Lower leg skin (tissue), 4 donors: ENCODE data around the gene GPSM1. TPM values are rescaled to one million over a fixed set of nuclear protein-coding genes. Genes with fewer than 3 reads are reported as not detected.

Experiments used
- DNase-seq, 2 donors: peaks; one replicate each; pipeline ENCODE4 v3.0.0-alpha.2; 2019; ENCODE audit warnings: low spot score in 2 of 2
- H3K4me3 ChIP-seq: fragments of 200-600 bp; sonication (generic); 2 replicates; pipeline ENCODE4 v1.5.1; 2017; ENCODE audit warnings: mild to moderate bottlenecking, low read depth; ENCODE audit not compliant: poor library complexity, severe bottlenecking
- CTCF ChIP-seq, 3 donors: fragments of 450-650 bp; IDR thresholded peaks; one replicate each; pipeline ENCODE4 v1.5.1; 2016; ENCODE audit warnings: antibody characterized with exemption in 3 of 3, mild to moderate bottlenecking in 3 of 3, moderate library complexity in 2 of 3
- POLR2A ChIP-seq, 2 donors: fragments of 450-650 bp; IDR thresholded peaks; one replicate each; pipeline ENCODE4 v1.6.1; 2016 to 2017; ENCODE audit warnings: antibody characterized with exemption in 2 of 2, mild to moderate bottlenecking in 1 of 2, moderate library complexity in 1 of 2
- WGBS, 2 donors: methylation state at CpG; one replicate each; pipeline ENCODE4 v1.1.5; 2018; 5-methylcytosine and 5-hydroxymethylcytosine counted together
- intact Hi-C: fragments of 100-400 bp; cut with DNase I; formaldehyde crosslinking; loops from one replicate; pipeline ENCODE4 v1.15.0; 2023; ENCODE audit warnings: low total_unique reads
- total RNA-seq, 4 donors: library from RNA; depleted of rRNA; stranded (reverse); fragments of >200 nt; gene quantifications; one replicate each; pipeline ENCODE4 v1.1.0, GENCODE V29; 2016

The GPSM1 gene
- total RNA-seq, 4 donors from 2014 or later: 21.0 to 37.1 (median 28.1) TPM

GRCh38 chr9:136284951-136285350 is 42.4 kb upstream of the GPSM1 start:
- no peak for DNase-seq
- H3K4me3 ChIP-seq: no peak overlapping the region
- no peak for TF ChIP-seq CTCF (IDR thresholded peaks at IDR 0.05)
- no peak for TF ChIP-seq POLR2A (IDR thresholded peaks at IDR 0.05)
- WGBS, 2 donors: 72 to 82% methylated on average over 8 to 19 of the region's 19 CpGs
- intact Hi-C loops: no loop called here

DNA sequence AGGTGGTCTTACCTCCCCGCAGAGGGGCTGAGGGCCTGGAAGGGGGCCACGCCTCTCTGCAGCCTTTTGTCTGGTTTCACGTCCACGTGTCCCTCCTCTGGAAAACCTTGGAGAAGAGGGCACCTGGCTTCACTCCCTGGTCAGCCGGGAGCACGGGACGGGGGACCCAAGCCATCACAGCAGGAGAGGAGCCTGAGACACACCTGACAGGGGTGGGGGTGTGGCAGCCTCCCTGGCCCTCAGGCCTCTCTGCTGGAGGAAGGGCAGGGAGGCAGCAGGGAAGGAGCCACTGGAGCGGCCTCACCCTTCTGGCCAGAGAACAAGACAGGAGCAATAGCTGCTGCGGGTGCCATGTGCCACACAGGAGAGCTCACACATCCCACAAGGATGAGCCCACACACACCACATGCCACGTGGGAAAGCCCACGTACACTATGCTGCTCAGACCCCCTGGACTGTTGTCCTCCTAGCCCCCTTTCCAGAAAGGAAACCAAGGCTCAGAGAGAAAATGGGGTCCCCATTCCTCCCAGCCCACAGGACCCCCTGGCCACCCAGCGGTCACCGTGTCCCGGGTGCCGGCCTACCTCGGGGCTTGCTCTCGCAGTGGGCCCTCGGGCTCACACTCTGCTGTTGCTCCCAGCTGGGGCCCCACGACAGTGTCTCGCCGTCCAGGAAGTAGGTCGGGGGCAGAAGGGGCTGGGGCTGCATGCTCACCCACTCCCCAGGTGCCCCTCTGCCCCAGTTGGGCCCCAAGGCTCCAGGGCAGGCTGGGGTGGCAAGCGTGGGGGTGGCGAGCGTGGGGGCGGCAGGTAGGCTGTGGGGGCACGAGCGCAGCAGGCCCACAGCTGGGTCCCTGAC is 41.6 kb upstream of the GPSM1 start:
- no peak overlapping the region for H3K4me3 ChIP-seq
- WGBS, 2 donors: 73 to 84% methylated on average over 25 to 27 of the region's 28 CpGs
- no peak for DNase-seq
- TF ChIP-seq CTCF (IDR thresholded peaks at IDR 0.05) (no peak), POLR2A (IDR thresholded peaks at IDR 0.05) (no peak)
- intact Hi-C loops: no loop called here

GRCh38 chr9:136286359-136286986 is 40.9 kb upstream of the GPSM1 start:
- TF ChIP-seq CTCF (IDR thresholded peaks at IDR 0.05): no peak
- TF ChIP-seq POLR2A (IDR thresholded peaks at IDR 0.05): no peak
- 85 to 86% methylated on average over 29 of the region's 30 CpGs for WGBS, 2 donors
- intact Hi-C loops: no loop called here
- no peak for DNase-seq
- H3K4me3 ChIP-seq: no peak overlapping the region

DNA sequence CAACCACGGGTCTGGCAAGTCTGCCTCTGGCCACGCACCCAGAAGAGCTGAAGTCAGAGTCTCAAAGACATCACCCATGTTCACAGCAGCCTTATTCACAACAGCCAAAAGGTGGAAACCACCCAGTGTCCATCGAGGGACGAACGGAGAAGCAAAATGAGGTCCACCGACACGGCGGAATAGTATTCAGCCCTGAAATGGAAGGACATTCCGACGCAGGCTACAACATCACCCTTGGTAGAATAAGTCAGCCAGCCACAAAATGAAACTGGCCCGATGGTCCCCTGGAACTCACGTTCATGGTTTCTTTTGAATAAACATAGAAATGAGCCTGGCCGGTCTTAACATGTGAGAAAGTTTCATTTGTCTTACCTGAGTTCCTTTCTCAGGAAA is 40.4 kb upstream of the GPSM1 start:
- no peak for DNase-seq
- H3K4me3 ChIP-seq: no peak overlapping the region
- intact Hi-C loops: no loop called here
- 88 to 91% methylated on average over 13 of the region's 13 CpGs for WGBS, 2 donors
- TF ChIP-seq POLR2A (IDR thresholded peaks at IDR 0.05) (no peak), CTCF (IDR thresholded peaks at IDR 0.05) (no peak)

DNA sequence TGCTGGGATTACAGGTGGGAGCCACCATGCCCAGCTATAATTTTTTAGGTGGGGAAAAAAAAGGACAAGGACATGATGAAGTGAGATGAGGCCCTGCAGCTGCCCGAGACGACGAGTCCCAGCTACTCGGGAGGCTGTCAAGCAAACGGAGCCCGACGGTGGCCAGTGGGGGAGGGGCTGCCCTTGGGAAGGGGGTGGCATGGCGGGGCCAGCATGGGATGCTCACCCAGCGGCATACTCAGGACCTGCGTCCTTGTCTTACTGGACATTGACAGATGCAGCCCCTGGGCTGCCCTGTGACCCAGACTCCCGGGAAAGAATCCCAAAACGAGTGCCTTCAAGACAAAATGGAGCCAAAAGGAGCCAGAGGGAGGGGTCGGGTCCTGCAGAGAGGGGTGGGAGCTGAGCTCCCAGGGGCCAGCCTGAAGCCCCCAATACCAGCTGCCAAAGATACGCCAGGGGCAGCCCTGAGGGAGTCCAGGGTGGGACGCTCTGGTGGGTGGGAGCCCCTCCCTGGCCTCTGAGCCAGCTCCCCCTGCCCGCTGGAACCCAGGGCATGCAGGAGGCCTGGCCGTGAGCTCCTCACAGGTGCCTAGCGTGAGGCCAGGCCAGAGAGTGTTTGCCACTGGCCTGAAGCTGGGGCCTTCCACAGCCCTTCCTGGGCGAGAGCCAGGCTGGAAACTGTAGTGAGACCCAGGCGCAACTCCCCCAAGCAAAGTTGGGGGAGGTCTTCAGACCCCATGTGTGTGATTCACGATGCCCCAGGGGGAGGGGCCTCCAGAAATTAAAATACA is 39.2 kb upstream of the GPSM1 start:
- intact Hi-C loops: no loop called here
- 64 to 65% methylated on average over 17 to 21 of the region's 21 CpGs for WGBS, 2 donors
- TF ChIP-seq POLR2A (IDR thresholded peaks at IDR 0.05) (no peak), CTCF (IDR thresholded peaks at IDR 0.05) (no peak)
- no peak overlapping the region for H3K4me3 ChIP-seq
- no peak for DNase-seq
